Uterine smooth muscle cell (primary cell): ENCODE results near the gene ADAMTS8. TPM values are rescaled to one million over a fixed set of nuclear protein-coding genes. Genes with fewer than 3 reads are reported as not detected.

Experiments
- total RNA-seq: library from RNA; depleted of rRNA; stranded (reverse); fragments of >200 nt; gene quantifications from 2 replicates; pipeline ENCODE4 v1.2.3, GENCODE V29; 2014

ADAMTS8 gene, protein sequence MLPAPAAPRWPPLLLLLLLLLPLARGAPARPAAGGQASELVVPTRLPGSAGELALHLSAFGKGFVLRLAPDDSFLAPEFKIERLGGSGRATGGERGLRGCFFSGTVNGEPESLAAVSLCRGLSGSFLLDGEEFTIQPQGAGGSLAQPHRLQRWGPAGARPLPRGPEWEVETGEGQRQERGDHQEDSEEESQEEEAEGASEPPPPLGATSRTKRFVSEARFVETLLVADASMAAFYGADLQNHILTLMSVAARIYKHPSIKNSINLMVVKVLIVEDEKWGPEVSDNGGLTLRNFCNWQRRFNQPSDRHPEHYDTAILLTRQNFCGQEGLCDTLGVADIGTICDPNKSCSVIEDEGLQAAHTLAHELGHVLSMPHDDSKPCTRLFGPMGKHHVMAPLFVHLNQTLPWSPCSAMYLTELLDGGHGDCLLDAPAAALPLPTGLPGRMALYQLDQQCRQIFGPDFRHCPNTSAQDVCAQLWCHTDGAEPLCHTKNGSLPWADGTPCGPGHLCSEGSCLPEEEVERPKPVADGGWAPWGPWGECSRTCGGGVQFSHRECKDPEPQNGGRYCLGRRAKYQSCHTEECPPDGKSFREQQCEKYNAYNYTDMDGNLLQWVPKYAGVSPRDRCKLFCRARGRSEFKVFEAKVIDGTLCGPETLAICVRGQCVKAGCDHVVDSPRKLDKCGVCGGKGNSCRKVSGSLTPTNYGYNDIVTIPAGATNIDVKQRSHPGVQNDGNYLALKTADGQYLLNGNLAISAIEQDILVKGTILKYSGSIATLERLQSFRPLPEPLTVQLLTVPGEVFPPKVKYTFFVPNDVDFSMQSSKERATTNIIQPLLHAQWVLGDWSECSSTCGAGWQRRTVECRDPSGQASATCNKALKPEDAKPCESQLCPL
- total RNA-seq = under 0.01 TPM in 2 replicates

DNA sequence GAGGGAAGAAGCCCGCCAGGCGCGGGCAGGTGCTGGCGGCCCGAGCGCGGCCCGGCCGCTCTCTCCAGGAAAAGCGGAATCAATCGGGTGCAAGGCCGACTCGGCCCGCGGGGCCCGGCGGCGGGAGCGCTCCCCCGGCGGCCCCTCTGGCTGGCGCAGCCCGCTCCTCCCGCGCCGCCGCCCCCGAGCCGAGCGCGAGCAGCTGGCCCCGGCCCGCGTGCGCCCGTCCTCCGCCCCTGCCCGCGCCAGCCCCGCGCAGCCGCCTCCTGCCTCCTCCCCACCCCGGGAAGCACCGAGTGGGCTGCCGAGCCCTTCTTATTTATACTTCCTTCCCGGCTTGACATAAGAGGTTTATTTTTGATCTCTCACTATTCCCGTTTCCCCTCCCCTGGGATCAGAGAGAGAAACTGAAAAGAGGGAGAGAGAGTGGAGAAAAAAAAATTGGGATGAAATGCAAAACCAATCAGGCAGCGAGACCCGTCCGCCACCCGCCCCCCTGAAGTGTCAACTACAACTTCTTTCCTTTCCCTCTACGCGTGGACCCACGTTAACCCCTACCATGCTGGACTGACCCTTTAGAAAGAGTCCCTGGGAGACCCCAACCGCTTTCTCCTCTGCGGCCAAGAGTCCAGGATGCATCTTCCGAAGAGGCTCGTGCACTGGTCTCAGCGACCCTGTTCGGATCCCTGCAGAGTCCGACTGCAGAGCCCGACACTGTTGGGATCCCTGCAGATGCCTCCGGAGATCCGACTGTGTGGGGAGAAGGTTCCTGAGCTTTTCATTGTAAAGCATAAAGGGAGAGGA, at the start of gene ADAMTS8:
Gene ADAMTS8, minus strand, starts transcription at position 294 of the 804 bp plus-strand sequence. CDS start 323 bp downstream, outside the sequence.

DNA sequence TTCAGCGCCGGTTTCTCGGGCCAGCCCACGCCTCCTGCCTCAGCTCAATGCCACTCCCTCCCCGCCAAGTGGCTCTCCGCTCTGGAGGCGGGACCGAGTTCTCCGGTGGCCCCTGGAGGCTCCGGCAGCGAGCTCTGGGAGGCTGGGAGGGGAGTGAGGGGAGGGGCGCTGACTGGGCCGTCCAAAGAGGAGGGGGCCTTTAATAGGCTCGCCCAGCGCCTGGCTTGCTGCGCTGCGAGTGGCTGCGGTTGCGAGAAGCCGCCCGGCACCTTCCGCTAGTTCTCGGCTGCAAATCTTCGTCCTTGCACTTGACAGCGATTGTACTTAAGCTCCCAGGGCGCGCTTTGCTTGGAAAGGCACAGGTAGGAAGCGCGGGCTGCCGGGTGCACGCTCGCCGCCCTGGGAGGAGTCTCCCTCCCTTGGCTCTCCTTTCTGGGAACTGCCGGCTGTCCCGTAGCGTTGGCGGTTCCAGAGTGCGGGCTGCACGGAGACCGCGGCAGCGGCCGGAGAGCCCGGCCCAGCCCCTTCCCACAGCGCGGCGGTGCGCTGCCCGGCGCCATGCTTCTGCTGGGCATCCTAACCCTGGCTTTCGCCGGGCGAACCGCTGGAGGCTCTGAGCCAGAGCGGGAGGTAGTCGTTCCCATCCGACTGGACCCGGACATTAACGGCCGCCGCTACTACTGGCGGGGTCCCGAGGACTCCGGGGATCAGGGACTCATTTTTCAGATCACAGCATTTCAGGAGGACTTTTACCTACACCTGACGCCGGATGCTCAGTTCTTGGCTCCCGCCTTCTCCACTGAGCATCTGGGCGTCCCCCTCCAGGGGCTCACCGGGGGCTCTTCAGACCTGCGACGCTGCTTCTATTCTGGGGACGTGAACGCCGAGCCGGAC, 20.3 kb upstream of the ADAMTS8 start, which contains the start of gene ADAMTS15:
Gene ADAMTS15, plus strand, starts transcription at position 230 of the 894 bp plus-strand sequence. Its CDS starts 329 bp downstream, at position 559.

Other genes with a start within 250 kb of the ADAMTS8 start
- gene ZBTB44, start 113.7 kb downstream of the ADAMTS8 start, total RNA-seq = 21.9 and 35.6 TPM in 2 replicates
- 0.12 and 1.00 TPM in 2 replicates for gene ADAMTS15, start 20.0 kb upstream of the ADAMTS8 start, total RNA-seq